Calu3 (cell line): Measurements from ENCODE around the gene KCNK13. TPM values are rescaled to one million over a fixed set of nuclear protein-coding genes. Genes with fewer than 3 reads are reported as not detected.
A peak's percentile ranks its signal among the peaks of the same experiment; 100 is the strongest.

ENCODE experiments used
- BruUV-seq: library from RNA; stranded (reverse); fragments of 400-500 nt; replicated peaks from 2 replicates; lab custom pipeline; 2021; lab: Mats Ljungman, UMichigan
- CTCF ChIA-PET: fragments of 300-600 bp; sonication (Branson Sonifier 250); formaldehyde crosslinking; loops from one replicate; lab custom pipeline; 2022; ENCODE audit warnings: antibody characterized with exemption; lab: Charles Lee
- DNase-seq: peaks from one replicate; pipeline ENCODE4 v3.0.0; 2022
- H3K27ac Mint-ChIP-seq: one replicate; pipeline ENCODE4 v1.8.0; 2022; ENCODE audit warnings: mixed read lengths; ENCODE audit not compliant: unreplicated experiment
- H3K27me3 Mint-ChIP-seq: one replicate; pipeline ENCODE4 v1.8.0; 2022; ENCODE audit warnings: mixed read lengths; ENCODE audit not compliant: unreplicated experiment
- H3K36me3 Mint-ChIP-seq: one replicate; pipeline ENCODE4 v1.8.0; 2022; ENCODE audit warnings: mild to moderate bottlenecking, moderate library complexity, mixed read lengths; ENCODE audit not compliant: insufficient read depth, unreplicated experiment
- H3K4me1 Mint-ChIP-seq: one replicate; pipeline ENCODE4 v1.8.0; 2022; ENCODE audit warnings: mild to moderate bottlenecking, low read depth, mixed read lengths; ENCODE audit not compliant: unreplicated experiment
- H3K4me3 Mint-ChIP-seq: one replicate; pipeline ENCODE4 v1.8.0; 2022; ENCODE audit warnings: mild to moderate bottlenecking, low read depth, moderate library complexity, mixed read lengths; ENCODE audit not compliant: unreplicated experiment
- H3K9me3 Mint-ChIP-seq: one replicate; pipeline ENCODE4 v1.8.0; 2022; ENCODE audit warnings: low read depth, mixed read lengths; ENCODE audit not compliant: unreplicated experiment
- intact Hi-C: fragments of 100-400 bp; cut with micrococcal nuclease; formaldehyde crosslinking; loops from one replicate; pipeline ENCODE4 v1.10.0; 2022; ENCODE audit not compliant: unreplicated experiment
- total RNA-seq: library from RNA; stranded (reverse); gene quantifications from 2 replicates; pipeline ENCODE4 v1.2.3, GENCODE V29; 2022
- TF ChIP-seq, protein P1 (sequence below): fragments of 200-600 bp; IDR thresholded peaks from one replicate; pipeline ENCODE4 v1.8.0; 2022; ENCODE audit warnings: antibody characterized with exemption; ENCODE audit not compliant: unreplicated experiment

Gene KCNK13
- total RNA-seq, 1 experiment from 2014 or later: not detected

DNA sequence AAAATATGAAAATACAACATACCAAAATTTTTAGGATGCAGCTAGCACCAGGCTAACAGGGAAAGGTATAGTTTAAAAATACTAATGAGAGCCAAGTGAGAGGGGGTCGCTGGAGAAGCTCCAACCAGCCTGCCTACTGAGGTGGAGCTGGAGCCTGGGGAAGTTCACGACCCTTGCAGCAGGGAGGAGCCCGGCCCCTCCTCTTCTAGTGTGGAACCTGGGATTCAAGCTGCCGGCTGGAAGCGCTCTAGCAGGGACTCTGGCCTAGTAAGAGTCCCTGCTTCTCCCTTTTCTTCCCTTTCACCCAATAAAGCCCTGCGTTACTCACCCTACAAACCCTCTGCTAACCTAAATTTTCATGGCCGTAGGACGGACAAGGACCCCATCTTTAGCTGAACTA, 5.0 kb upstream of the KCNK13 start:
- no peak for DNase-seq
- TF ChIP-seq, protein P1, sequence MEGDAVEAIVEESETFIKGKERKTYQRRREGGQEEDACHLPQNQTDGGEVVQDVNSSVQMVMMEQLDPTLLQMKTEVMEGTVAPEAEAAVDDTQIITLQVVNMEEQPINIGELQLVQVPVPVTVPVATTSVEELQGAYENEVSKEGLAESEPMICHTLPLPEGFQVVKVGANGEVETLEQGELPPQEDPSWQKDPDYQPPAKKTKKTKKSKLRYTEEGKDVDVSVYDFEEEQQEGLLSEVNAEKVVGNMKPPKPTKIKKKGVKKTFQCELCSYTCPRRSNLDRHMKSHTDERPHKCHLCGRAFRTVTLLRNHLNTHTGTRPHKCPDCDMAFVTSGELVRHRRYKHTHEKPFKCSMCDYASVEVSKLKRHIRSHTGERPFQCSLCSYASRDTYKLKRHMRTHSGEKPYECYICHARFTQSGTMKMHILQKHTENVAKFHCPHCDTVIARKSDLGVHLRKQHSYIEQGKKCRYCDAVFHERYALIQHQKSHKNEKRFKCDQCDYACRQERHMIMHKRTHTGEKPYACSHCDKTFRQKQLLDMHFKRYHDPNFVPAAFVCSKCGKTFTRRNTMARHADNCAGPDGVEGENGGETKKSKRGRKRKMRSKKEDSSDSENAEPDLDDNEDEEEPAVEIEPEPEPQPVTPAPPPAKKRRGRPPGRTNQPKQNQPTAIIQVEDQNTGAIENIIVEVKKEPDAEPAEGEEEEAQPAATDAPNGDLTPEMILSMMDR: no peak
- Mint-ChIP-seq H3K4me3 (no peak overlapping the region), H3K27me3 (peaks cover 60% of the 10 kb centered on the region), H3K4me1 (peaks cover 8% of the 10 kb centered on the region), H3K36me3 (peaks cover 5% of the 10 kb centered on the region), H3K9me3 (no peaks in the 10 kb centered on the region), H3K27ac (no peak overlapping the region)
- CTCF ChIA-PET: no interaction called here
- BruUV-seq: no TSS peak
- intact Hi-C loops: no loop called here

DNA sequence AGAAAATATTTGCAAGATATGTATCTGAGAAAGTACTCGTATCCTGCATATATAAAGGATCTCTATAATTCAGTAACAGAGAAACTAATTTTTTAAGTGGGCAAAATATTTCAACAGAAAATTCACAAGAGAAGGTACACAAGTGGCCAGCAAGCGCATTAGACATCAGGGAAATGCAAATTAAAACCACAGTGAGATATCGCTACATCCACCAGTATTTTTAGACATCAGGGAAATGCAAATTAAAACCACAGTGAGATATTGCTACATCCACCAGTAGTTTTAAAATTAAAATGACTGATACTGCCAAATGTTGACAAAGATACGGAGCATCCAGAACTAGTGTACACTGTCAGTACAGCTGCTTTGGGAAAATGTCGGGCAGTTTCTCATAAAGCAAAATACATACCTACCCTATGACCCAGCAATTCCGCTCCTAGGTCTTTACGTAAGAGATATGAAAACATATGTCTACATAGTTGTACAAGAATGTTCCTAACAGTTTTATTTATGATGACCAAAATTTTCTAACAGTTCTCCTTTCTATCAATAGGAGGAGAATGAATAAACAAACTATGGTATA, 2.8 kb upstream of the KCNK13 start:
- CTCF ChIA-PET: no interaction called here
- no TSS peak for BruUV-seq
- intact Hi-C loops: no loop called here

DNA sequence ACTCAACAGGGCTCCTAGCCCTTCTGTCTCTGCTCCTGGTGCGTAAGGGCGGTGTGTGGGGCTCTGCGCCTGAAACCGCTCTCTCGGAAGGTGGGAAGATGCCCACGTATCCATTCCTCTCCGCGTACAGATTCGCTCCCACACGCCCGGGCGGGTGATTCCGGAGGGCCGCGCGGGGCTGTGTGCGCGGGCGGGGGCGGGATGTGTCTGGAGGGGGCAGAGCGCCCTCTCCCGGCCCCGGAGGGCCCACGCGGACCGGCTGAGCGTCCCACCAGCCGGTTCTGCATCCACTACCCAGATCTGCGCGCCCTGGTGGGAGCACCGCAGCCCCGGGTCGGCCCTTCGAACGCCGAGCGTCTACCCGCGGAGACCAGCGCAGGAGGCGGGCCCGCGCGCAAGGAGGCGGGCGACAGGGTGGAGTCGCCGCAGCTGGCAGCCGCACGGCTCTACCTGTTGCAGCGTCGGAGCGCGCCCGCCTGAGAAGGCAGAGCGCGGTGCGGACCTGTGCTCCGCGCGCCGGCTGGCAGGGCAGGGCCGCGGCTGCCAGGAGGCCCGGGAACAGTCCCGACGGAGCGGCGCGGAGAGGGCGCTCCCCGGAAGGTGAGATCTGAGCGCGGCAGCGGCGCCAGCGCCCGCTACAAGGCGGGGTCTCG, 1.4 kb upstream of the KCNK13 start:
- H3K27me3 Mint-ChIP-seq: peaks cover 65% of the 10 kb centered on the region
- peak; percentile 63 for DNase-seq
- peaks cover 21% of the 10 kb centered on the region for H3K4me1 Mint-ChIP-seq
- peaks cover 11% of the 10 kb centered on the region for H3K36me3 Mint-ChIP-seq
- H3K9me3 Mint-ChIP-seq: no peaks in the 10 kb centered on the region
- BruUV-seq: no TSS peak
- peak overlapping the region; percentile 75 for H3K4me3 Mint-ChIP-seq
- no peak overlapping the region for H3K27ac Mint-ChIP-seq
- intact Hi-C loops: no loop called here
- TF ChIP-seq, protein P1: peak; percentile 26
- CTCF ChIA-PET: no interaction called here

More for the DNA sequence above, 2.8 kb upstream of the KCNK13 start:
- Mint-ChIP-seq H3K4me1 (peaks cover 21% of the 10 kb centered on the region), H3K36me3 (peaks cover 11% of the 10 kb centered on the region), H3K27ac (no peak overlapping the region), H3K4me3 (peak overlapping the region; percentile 75), H3K9me3 (no peaks in the 10 kb centered on the region), H3K27me3 (peaks cover 66% of the 10 kb centered on the region)
- TF ChIP-seq, protein P1: no peak
- no peak for DNase-seq

DNA sequence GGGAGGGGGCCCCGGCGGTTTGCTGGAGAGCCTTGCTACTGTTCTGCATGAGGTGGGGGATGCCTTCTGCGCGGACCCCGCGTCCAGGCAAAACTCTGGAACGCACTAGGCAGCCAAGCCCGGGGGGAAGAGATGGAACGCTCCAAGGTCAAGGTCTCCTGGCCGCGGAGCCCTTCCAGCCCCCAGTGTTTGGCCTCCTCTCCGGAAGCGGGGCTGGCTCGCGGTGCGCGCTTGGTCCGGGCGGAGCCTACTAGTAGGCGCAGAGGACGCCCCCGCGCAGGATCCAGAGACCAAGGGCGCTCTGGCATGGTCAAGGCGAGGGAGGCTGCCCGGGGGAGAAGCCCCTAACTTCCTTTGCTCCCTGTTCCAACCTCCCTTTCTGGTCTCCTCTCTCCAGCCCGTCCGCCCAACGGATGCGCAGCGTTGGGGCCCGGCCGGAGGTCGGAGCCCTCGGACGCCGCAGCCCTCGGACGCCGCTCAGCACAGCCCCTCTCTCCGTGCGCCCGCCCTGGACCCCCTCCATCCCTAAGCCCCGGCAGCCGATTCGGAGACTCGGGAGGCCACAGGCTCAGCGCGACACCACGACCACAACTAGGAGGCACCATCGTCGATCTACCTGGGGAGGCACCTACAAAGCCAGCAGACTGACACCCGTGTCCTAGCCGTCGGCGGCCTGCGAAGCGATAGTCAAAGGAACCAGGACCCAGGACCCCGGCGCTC, 669 bp upstream of the KCNK13 start:
- peaks cover 21% of the 10 kb centered on the region for H3K4me1 Mint-ChIP-seq
- DNase-seq: peak; percentile 6
- H3K27me3 Mint-ChIP-seq: peaks cover 58% of the 10 kb centered on the region
- H3K9me3 Mint-ChIP-seq: no peaks in the 10 kb centered on the region
- TF ChIP-seq, protein P1: no peak
- H3K27ac Mint-ChIP-seq: no peak overlapping the region
- peak overlapping the region; percentile 75 for H3K4me3 Mint-ChIP-seq
- no TSS peak for BruUV-seq
- H3K36me3 Mint-ChIP-seq: peaks cover 11% of the 10 kb centered on the region
- intact Hi-C loops: no loop called here
- CTCF ChIA-PET: no interaction called here
